Pons (tissue), 1 donor: ENCODE data around the gene ACP3.
A peak's percentile ranks its signal among the peaks of the same experiment; 100 is the strongest.

Experiments used
- DNase-seq: peaks from one replicate; pipeline ENCODE4 v3.0.0-alpha.2; 2016; ENCODE audit warnings: low spot score

The ACP3 gene

GRCh38 chr3:132318451-132318850 is 1.2 kb downstream of the ACP3 start:
- no peak for DNase-seq

GRCh38 chr3:132321304-132321703 is 4.1 kb downstream of the ACP3 start:
- no peak for DNase-seq

- no peak for DNase-seq
Measured at GRCh38 chr3:132325103-132325606, 7.9 kb downstream of the ACP3 start.

- no peak for DNase-seq
Measured at GRCh38 chr3:132325634-132326033, 8.4 kb downstream of the ACP3 start.

- no peak for DNase-seq
Measured at GRCh38 chr3:132326251-132326650, 9.0 kb downstream of the ACP3 start.

GRCh38 chr3:132332082-132332481 is 14.9 kb downstream of the ACP3 start:
- DNase-seq: no peak

- peak; percentile 38 for DNase-seq
Measured at GRCh38 chr3:132332508-132332907, 15.3 kb downstream of the ACP3 start.

GRCh38 chr3:132341746-132342145 is 24.5 kb downstream of the ACP3 start:
- no peak for DNase-seq

- no peak for DNase-seq
Measured at GRCh38 chr3:132342183-132342582, 25.0 kb downstream of the ACP3 start.

- no peak for DNase-seq
Measured at GRCh38 chr3:132342610-132343009, 25.4 kb downstream of the ACP3 start.

- peak; percentile 66 for DNase-seq
Measured at GRCh38 chr3:132343018-132343612, 25.9 kb downstream of the ACP3 start.

- no peak for DNase-seq
Measured at GRCh38 chr3:132344666-132345280, 27.6 kb downstream of the ACP3 start.

GRCh38 chr3:132346841-132347736 is 29.9 kb downstream of the ACP3 start:
- DNase-seq: peak; percentile 83

GRCh38 chr3:132347811-132348210 is 30.6 kb downstream of the ACP3 start:
- no peak for DNase-seq

GRCh38 chr3:132348531-132348930 is 31.3 kb downstream of the ACP3 start:
- no peak for DNase-seq

- no peak for DNase-seq
Measured at GRCh38 chr3:132350814-132351213, 33.6 kb downstream of the ACP3 start.

GRCh38 chr3:132351222-132351806 is 34.1 kb downstream of the ACP3 start:
- DNase-seq: no peak

GRCh38 chr3:132352556-132353143 is 35.4 kb downstream of the ACP3 start:
- peak; percentile 80 for DNase-seq

- no peak for DNase-seq
Measured at GRCh38 chr3:132354916-132355702, 37.9 kb downstream of the ACP3 start.

GRCh38 chr3:132356568-132356967 is 39.4 kb downstream of the ACP3 start:
- DNase-seq: no peak

- no peak for DNase-seq
Measured at GRCh38 chr3:132360717-132361116, 43.5 kb downstream of the ACP3 start.
